Activated naive CD4-positive, alpha-beta T cell treated with anti-CD3 and anti-CD28 coated beads, Interleukin-2, amount 50 U/mL, for 72 hours (primary cell): ENCODE measurements around the gene FAM184A. TPM values are rescaled to one million over a fixed set of nuclear protein-coding genes. Genes with fewer than 3 reads are reported as not detected.

Experiments
- ATAC-seq, 2 donors: fragments of 150-1000 bp; cut with Tn5 transposase; 2 replicates each; pipeline ENCODE4 v1.10.0; 2021; ENCODE audit warnings: mild to moderate bottlenecking in 2 of 2, moderate library complexity in 2 of 2
- DNase-seq, 2 donors: peaks; one replicate each; pipeline ENCODE4 v3.0.0; 2021 to 2022; ENCODE audit warnings: low spot score in 2 of 2
- H3K27ac Mint-ChIP-seq, 2 donors: one replicate each; pipeline ENCODE4 v1.8.0; 2022; ENCODE audit warnings: mild to moderate bottlenecking in 2 of 2, mixed read lengths in 2 of 2
- H3K36me3 Mint-ChIP-seq, 2 donors: one replicate each; pipeline ENCODE4 v1.8.0; 2022; ENCODE audit warnings: mixed read lengths in 2 of 2
- H3K9me3 Mint-ChIP-seq, 2 donors: one replicate each; pipeline ENCODE4 v1.8.0; 2022; ENCODE audit warnings: mixed read lengths in 2 of 2
- total RNA-seq, 2 donors: library from RNA; stranded (reverse); gene quantifications; one replicate each; pipeline ENCODE4 v1.2.3, GENCODE V29; 2022

Gene FAM184A
- total RNA-seq, 2 donors from 2014 or later, result 8.3 to 24.9 TPM

GRCh38 chr6:119075200-119075981 is 3.1 kb downstream of the FAM184A start:
- ATAC-seq (no peak), DNase-seq (no peak)
- Mint-ChIP-seq H3K27ac (peak overlapping the region; percentile 86 to 91), H3K9me3 (no peaks in the 10 kb centered on the region), H3K36me3 (peaks cover 0 to 14% of the 10 kb centered on the region in 2 donors)

- H3K27ac Mint-ChIP-seq, result peak overlapping the region in 1 of 2 donors; percentile 50
- H3K36me3 Mint-ChIP-seq, result peaks cover 0 to 14% of the 10 kb centered on the region in 2 donors
- H3K9me3 Mint-ChIP-seq, result no peaks in the 10 kb centered on the region
- no peak for ATAC-seq
- DNase-seq, result no peak
Measured at GRCh38 chr6:119073307-119074051, 5.0 kb downstream of the FAM184A start.

GRCh38 chr6:119071576-119071975 is 6.9 kb downstream of the FAM184A start:
- DNase-seq (no peak), ATAC-seq (no peak)
- no peak overlapping the region for H3K27ac Mint-ChIP-seq
- peaks cover 0 to 14% of the 10 kb centered on the region in 2 donors for H3K36me3 Mint-ChIP-seq
- no peaks in the 10 kb centered on the region for H3K9me3 Mint-ChIP-seq

DNA sequence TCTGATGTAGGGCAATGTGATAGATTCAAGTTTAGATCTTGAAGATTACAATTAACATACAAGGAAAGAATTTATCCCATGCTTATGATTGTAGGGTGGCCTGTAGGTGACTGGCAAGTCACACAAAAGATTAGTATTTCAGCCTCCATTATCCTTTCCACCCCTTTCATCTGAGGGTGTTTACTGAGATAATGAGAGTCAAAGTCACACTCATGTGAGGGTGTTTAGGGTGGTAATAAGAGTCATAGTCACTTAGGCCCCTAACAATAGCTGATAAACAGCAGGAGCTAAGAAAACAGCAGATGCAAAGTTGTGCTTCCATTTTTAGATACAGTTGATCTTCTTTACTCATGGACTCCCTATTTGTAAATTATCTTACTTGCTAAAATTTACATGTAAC is 11.4 kb downstream of the FAM184A start:
- DNase-seq (no peak), ATAC-seq (no peak)
- Mint-ChIP-seq H3K9me3 (no peaks in the 10 kb centered on the region), H3K27ac (no peak overlapping the region), H3K36me3 (peaks cover 0 to 2% of the 10 kb centered on the region in 2 donors)

- ATAC-seq, result no peak
- Mint-ChIP-seq H3K27ac (no peak overlapping the region), H3K36me3 (no peaks in the 10 kb centered on the region), H3K9me3 (no peaks in the 10 kb centered on the region)
- DNase-seq, result no peak
Measured at GRCh38 chr6:119066517-119066916, 11.9 kb downstream of the FAM184A start.

- DNase-seq (no peak), ATAC-seq (no peak)
- Mint-ChIP-seq H3K36me3 (no peaks in the 10 kb centered on the region), H3K9me3 (no peaks in the 10 kb centered on the region), H3K27ac (no peak overlapping the region)
Measured at GRCh38 chr6:119065955-119066354, 12.5 kb downstream of the FAM184A start.

- no peaks in the 10 kb centered on the region for H3K36me3 Mint-ChIP-seq
- DNase-seq, result no peak
- no peak overlapping the region for H3K27ac Mint-ChIP-seq
- H3K9me3 Mint-ChIP-seq, result no peaks in the 10 kb centered on the region
- no peak for ATAC-seq
Measured at GRCh38 chr6:119065382-119065781, 13.1 kb downstream of the FAM184A start.

DNA sequence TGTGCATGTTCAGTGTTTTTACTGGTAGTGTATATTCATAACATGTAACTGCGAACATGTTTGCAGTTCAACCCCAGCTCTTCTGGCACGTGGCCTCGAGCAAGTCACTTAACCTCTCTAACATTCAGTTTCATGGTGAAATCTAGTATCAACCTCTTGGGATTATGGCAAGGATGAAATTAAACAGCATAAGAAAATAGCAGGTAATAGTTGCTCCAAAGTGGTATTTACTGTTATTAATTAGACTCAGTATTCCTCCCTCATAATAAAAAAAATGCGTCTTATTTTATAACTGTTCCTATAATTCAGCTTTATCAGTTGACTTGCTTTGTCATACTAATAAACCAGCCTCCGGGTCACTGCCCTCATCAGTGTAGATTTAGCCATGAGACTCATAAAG is 15.0 kb downstream of the FAM184A start:
- ATAC-seq (no peak), DNase-seq (no peak)
- no peaks in the 10 kb centered on the region for H3K9me3 Mint-ChIP-seq
- H3K27ac Mint-ChIP-seq, result no peak overlapping the region
- H3K36me3 Mint-ChIP-seq, result no peaks in the 10 kb centered on the region

- Mint-ChIP-seq H3K27ac (no peak overlapping the region), H3K36me3 (no peaks in the 10 kb centered on the region), H3K9me3 (no peaks in the 10 kb centered on the region)
- DNase-seq, result no peak
- ATAC-seq, result no peak
Measured at GRCh38 chr6:119061215-119061614, 17.2 kb downstream of the FAM184A start.

DNA sequence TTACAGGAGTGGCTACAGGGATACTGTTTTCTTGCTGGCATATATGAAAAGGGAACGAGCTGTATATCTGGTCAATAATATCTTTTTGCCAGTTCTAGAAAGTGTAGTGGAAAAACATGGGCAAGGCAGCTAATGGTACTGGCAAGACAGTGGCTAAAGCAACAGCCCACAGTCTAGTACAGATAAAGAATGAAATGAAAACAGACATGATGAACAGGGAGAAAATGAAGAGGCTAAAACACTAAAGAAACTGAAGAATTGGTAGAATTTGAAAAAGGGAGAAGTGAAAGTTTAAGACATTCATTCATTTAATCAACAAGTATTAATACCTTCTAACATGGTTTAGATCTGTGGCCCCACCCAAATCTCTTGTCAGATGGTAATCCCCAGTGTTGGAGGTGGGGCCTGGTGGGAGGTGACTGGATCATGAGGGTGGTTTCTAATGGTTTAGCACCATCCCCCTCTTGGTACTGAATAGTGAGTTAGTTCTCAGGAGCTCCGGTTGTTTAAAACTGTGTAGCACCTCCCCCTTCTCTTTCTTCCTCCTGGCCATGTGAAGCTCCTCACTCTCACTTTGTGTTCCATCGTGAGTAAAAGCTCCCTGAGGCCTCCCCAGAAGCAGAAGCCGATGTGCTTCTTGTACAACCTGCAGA is 18.1 kb downstream of the FAM184A start:
- ATAC-seq (no peak), DNase-seq (no peak)
- no peaks in the 10 kb centered on the region for H3K9me3 Mint-ChIP-seq
- no peaks in the 10 kb centered on the region for H3K36me3 Mint-ChIP-seq
- no peak overlapping the region for H3K27ac Mint-ChIP-seq

GRCh38 chr6:119055069-119055468 is 23.4 kb downstream of the FAM184A start:
- DNase-seq (no peak), ATAC-seq (no peak)
- peaks cover 0 to 10% of the 10 kb centered on the region in 2 donors for H3K36me3 Mint-ChIP-seq
- no peak overlapping the region for H3K27ac Mint-ChIP-seq
- no peaks in the 10 kb centered on the region for H3K9me3 Mint-ChIP-seq

GRCh38 chr6:119052987-119053386 is 25.5 kb downstream of the FAM184A start:
- peak overlapping the region in 1 of 2 donors; percentile 76 for H3K27ac Mint-ChIP-seq
- peak; percentile 54 to 76 for ATAC-seq
- no peaks in the 10 kb centered on the region for H3K9me3 Mint-ChIP-seq
- DNase-seq, result no peak
- peaks cover 0 to 15% of the 10 kb centered on the region in 2 donors for H3K36me3 Mint-ChIP-seq

- Mint-ChIP-seq H3K36me3 (peaks cover 0 to 20% of the 10 kb centered on the region in 2 donors), H3K9me3 (peaks cover 0 to 4% of the 10 kb centered on the region in 2 donors), H3K27ac (peak overlapping the region; percentile 76 to 87)
- ATAC-seq (peak; percentile 92), DNase-seq (peak in 1 of 2 donors; percentile 50)
Measured at GRCh38 chr6:119052292-119052889, 26.1 kb downstream of the FAM184A start.

- H3K36me3 Mint-ChIP-seq, result peaks cover 0 to 8% of the 10 kb centered on the region in 2 donors
- no peak overlapping the region for H3K27ac Mint-ChIP-seq
- no peak for ATAC-seq
- peaks cover 0 to 4% of the 10 kb centered on the region in 2 donors for H3K9me3 Mint-ChIP-seq
- no peak for DNase-seq
Measured at GRCh38 chr6:119044255-119044654, 34.2 kb downstream of the FAM184A start.

GRCh38 chr6:119043783-119044182 is 34.7 kb downstream of the FAM184A start:
- peak in 1 of 2 donors; percentile 84 for ATAC-seq
- Mint-ChIP-seq H3K9me3 (peaks cover 0 to 4% of the 10 kb centered on the region in 2 donors), H3K27ac (no peak overlapping the region), H3K36me3 (peaks cover 0 to 8% of the 10 kb centered on the region in 2 donors)
- DNase-seq, result no peak

- Mint-ChIP-seq H3K9me3 (peaks cover 0 to 4% of the 10 kb centered on the region in 2 donors), H3K27ac (peak overlapping the region in 1 of 2 donors; percentile 46), H3K36me3 (peaks cover 0 to 8% of the 10 kb centered on the region in 2 donors)
- ATAC-seq (peak; percentile 73 to 93), DNase-seq (no peak)
Measured at GRCh38 chr6:119043265-119043664, 35.2 kb downstream of the FAM184A start.

GRCh38 chr6:119040636-119041035 is 37.8 kb downstream of the FAM184A start:
- Mint-ChIP-seq H3K9me3 (no peaks in the 10 kb centered on the region), H3K27ac (no peak overlapping the region), H3K36me3 (no peaks in the 10 kb centered on the region)
- no peak for DNase-seq
- ATAC-seq, result no peak
